Kidney epithelial cell (primary cell): ENCODE measurements around the gene VEPH1. TPM values are rescaled to one million over a fixed set of nuclear protein-coding genes. Genes with fewer than 3 reads are reported as not detected.

Source experiments
- DNase-seq: peaks from one replicate; pipeline ENCODE4 v3.0.0-alpha.2; 2010; ENCODE audit warnings: low read depth
- H3K27me3 ChIP-seq: 2 replicates; pipeline ENCODE4 v1.6.0; 2011; ENCODE audit warnings: low read length; ENCODE audit not compliant: control insufficient read depth, insufficient read depth
- H3K36me3 ChIP-seq: 2 replicates; pipeline ENCODE4 v1.5.1; 2011; ENCODE audit warnings: low read length; ENCODE audit not compliant: control insufficient read depth, insufficient read depth
- H3K4me3 ChIP-seq: 2 replicates; pipeline ENCODE4 v1.5.1; 2011; ENCODE audit warnings: low read depth, mild to moderate bottlenecking, control low read depth, low read length
- total RNA-seq: library from RNA; depleted of rRNA; stranded (reverse); fragments of >200 nt; gene quantifications from 2 replicates; pipeline ENCODE4 v1.2.3, GENCODE V29; 2015
- TF ChIP-seq, protein P1 (sequence below): IDR thresholded peaks from 2 replicates; pipeline ENCODE4 v1.5.1; 2011; ENCODE audit warnings: mild to moderate bottlenecking, moderate library complexity, low read length, control low read depth, inconsistent platforms; ENCODE audit not compliant: insufficient read depth, poor library complexity, severe bottlenecking

Gene VEPH1
- total RNA-seq, 1 donor from 2014 or later, result 26.0 TPM

DNA sequence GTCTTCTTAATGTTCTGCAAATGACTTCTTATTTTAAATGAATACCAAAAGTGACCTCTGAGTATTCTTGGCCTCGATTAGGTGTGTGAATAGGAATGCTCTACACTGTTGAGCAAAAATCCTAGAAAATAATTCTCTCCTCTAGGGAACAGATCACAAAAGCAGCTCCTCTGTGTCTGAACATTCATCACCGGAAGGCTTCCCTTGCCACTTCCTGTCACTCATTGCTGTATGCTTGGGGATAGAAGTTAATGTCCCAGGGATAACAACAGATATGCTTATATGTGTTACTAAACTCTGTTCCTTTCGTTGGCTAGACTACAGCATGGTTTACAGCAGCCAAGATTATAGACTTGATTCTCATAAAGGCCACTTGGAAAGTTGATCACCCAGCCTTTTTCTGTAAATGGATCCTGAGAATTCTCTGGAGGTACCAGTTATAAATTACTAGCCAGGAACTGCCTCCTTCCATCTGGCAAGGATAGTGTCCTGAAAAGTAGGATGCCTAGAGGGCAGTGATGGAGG lies 82.5 kb downstream of the VEPH1 start:
- TF ChIP-seq, protein P1, sequence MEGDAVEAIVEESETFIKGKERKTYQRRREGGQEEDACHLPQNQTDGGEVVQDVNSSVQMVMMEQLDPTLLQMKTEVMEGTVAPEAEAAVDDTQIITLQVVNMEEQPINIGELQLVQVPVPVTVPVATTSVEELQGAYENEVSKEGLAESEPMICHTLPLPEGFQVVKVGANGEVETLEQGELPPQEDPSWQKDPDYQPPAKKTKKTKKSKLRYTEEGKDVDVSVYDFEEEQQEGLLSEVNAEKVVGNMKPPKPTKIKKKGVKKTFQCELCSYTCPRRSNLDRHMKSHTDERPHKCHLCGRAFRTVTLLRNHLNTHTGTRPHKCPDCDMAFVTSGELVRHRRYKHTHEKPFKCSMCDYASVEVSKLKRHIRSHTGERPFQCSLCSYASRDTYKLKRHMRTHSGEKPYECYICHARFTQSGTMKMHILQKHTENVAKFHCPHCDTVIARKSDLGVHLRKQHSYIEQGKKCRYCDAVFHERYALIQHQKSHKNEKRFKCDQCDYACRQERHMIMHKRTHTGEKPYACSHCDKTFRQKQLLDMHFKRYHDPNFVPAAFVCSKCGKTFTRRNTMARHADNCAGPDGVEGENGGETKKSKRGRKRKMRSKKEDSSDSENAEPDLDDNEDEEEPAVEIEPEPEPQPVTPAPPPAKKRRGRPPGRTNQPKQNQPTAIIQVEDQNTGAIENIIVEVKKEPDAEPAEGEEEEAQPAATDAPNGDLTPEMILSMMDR, result no peak
- Histone ChIP-seq H3K4me3 (no peak overlapping the region), H3K36me3 (no peaks in the 10 kb centered on the region), H3K27me3 (no peaks in the 10 kb centered on the region)
- DNase-seq, result no peak

DNA sequence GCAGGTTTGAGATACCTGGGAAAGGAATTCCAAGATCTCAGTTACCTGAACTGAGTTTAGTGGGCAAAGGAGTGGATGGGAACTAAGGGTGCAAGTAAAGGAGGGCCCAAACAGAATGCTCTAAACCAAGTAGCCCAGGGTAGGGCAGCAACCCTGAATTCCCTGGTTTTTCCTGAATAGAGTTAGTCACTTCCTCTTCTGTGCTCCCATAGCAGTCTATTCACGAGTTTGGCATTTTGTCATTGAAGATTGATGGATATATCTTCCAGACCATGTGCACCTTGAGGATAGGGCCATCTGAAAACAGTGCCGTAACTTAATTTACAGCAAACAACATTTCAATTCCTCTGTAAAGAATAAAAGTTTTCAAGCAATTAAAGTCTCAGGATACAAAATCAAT lies 85.1 kb downstream of the VEPH1 start:
- TF ChIP-seq, protein P1, result no peak
- DNase-seq, result no peak

DNA sequence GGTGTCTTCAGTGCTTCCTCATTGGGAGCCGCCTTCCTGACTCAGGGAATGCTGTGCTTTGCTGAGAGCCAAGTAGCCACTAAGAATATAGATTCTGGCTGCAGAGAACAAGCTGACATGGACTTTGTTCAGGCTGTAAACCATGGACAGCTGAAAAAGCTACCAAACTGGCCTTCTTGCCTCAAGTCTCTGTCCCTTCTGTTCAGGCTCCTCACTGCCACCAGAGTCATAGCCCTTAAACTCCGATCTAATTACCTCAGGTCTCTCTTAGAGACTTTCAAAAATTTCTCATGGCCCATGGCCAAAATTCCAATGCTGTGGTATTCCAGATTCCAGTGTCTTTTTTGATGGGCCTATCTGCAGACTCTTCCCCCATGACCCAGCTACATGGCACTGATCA lies 86.0 kb downstream of the VEPH1 start:
- H3K4me3 ChIP-seq, result no peak overlapping the region
- H3K36me3 ChIP-seq, result no peaks in the 10 kb centered on the region
- no peaks in the 10 kb centered on the region for H3K27me3 ChIP-seq
- no peak for DNase-seq
- TF ChIP-seq, protein P1, result no peak

More for the DNA sequence above, 85.1 kb downstream of the VEPH1 start:
- Histone ChIP-seq H3K36me3 (no peaks in the 10 kb centered on the region), H3K4me3 (no peak overlapping the region), H3K27me3 (no peaks in the 10 kb centered on the region)

DNA sequence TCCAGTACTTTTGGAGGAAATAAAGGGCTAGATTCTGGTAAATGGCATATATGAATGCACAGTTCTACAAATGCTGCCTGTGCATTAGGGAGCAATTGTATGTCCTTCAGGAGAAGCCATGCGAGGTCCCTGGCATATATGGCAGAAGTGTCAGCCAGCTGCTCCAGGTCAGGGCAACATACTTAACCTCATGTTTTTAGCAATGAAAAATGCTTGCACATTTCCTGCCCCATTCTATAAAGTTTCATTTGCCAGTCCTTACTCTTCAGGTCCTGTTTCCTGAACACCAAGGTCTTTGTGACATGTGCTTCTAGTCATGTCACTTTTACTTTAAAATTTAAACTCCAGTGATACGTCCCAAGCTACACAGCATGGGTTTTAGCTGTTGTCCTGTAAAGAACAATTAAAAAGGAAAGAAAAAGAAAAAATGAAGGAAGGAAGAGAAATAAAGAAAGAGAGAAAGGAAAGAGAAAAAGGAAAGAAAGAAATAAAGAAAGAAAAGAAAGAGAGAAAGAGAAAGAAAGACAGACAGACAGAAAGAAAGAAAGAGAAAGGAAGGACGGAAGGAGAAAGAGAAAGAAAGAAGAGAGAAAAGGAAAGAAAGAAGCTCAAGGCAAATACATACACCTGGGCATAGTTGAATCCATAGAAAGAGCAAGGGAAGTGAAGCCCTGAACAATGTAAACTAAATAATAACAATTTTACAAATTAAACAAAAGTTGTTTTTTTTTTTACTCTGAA lies 86.7 kb downstream of the VEPH1 start:
- TF ChIP-seq, protein P1, result no peak
- H3K4me3 ChIP-seq, result no peak overlapping the region
- DNase-seq, result no peak
- no peaks in the 10 kb centered on the region for H3K36me3 ChIP-seq
- H3K27me3 ChIP-seq, result no peaks in the 10 kb centered on the region

DNA sequence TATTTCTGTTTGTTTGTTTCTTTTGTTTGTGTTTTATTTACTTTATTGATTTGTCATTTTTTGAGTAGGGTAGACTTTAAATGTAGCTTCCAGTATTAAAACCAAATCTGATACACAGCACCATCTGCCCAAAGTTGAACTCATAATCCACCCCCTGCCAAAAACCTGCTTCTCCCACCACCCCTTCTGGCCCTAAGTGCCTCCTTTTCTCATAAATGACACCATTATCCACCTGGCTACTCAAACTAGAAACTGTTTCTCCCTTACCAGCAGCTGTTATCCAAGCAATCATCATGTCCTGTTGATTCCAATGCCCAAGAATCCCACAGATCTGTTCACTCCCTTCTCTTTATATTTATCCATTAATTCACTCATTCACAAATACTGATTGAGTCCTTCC lies 88.4 kb downstream of the VEPH1 start:
- no peaks in the 10 kb centered on the region for H3K27me3 ChIP-seq
- DNase-seq, result no peak
- H3K36me3 ChIP-seq, result no peaks in the 10 kb centered on the region
- TF ChIP-seq, protein P1, result no peak
- H3K4me3 ChIP-seq, result no peak overlapping the region
